ENCODE measurements around the gene ZNF787. TPM values are rescaled to one million over a fixed set of nuclear protein-coding genes. Genes with fewer than 3 reads are reported as not detected.

ZNF787 gene
- total and polyA plus RNA-seq, 2 of the 8 experiments (the other 6 are each of a cell fraction or from before 2014, with no cell fraction given) = 19.7 to 56.0 TPM

- Histone ChIP-seq H3K4me3 (ENCODE audit: extremely low read depth in 1 of 4, insufficient read depth in 2 of 4, low read depth in 3 of 4, low read length in 4 of 4) (no peak overlapping the region), H2BK15ac (ENCODE audit: low read length) (no peak overlapping the region), H4K5ac (ENCODE audit: insufficient read length, low read depth, low read length) (no peak overlapping the region), H3K4ac (replicated peaks; ENCODE audit: insufficient read length, low read depth, low read length) (no peak overlapping the region), H3K9ac (replicated peaks in 1 of 4; ENCODE audit: extremely low read depth in 1 of 4, low read depth in 3 of 4, low read length in 3 of 4) (no peak overlapping the region), H3K36me3 (ENCODE audit: control insufficient read depth in 2 of 4, insufficient read depth in 4 of 4, low read length in 3 of 4) (no peaks in the 10 kb centered on the region), H4K20me1 (replicated peaks in 1 of 2; ENCODE audit: control insufficient read depth in 1 of 2, insufficient read depth in 2 of 2, low read length in 2 of 2) (no peaks in the 10 kb centered on the region), H3K27ac (ENCODE audit: low read depth, low read length) (no peak overlapping the region), H3K23me2 (ENCODE audit: low read depth, low read length) (no peaks in the 10 kb centered on the region; the same call in 1 of the 2 replicates), H3K79me2 (ENCODE audit: control insufficient read depth in 1 of 2, insufficient read depth in 2 of 2, low read length in 2 of 2) (no peaks in the 10 kb centered on the region), H2AK5ac (ENCODE audit: low read depth, low read length) (no peak overlapping the region), H4K91ac (replicated peaks; ENCODE audit: insufficient read length, low read length) (no peak overlapping the region), H3K14ac (ENCODE audit: insufficient read length) (no peak overlapping the region), H2AFZ (ENCODE audit: low read length) (peak overlapping the region; percentile 36; the same call in 1 of the 2 replicates), H2BK20ac (ENCODE audit: low read length) (no peak overlapping the region), H2BK12ac (ENCODE audit: low read depth, low read length) (no peak overlapping the region), H2BK120ac (replicated peaks; ENCODE audit: low read depth, low read length) (no peak overlapping the region), H2BK5ac (ENCODE audit: low read depth, low read length) (no peak overlapping the region), H4K8ac (ENCODE audit: extremely low read depth, insufficient read depth, low read length) (peak overlapping the region; percentile 1; the same call in 1 of the 2 replicates), H3K4me2 (ENCODE audit: insufficient read depth in 1 of 2, low read depth in 2 of 2, low read length in 2 of 2) (no peak overlapping the region), H3K18ac (ENCODE audit: extremely low read depth, low read length) (no peak overlapping the region), H3K56ac (replicated peaks; ENCODE audit: insufficient read length, low read depth, low read length) (no peak overlapping the region), H3K27me3 (replicated peaks in 1 of 4; ENCODE audit: control insufficient read depth in 3 of 4, extremely low read depth in 1 of 4, insufficient read depth in 3 of 4, low read length in 3 of 4) (no peaks in the 10 kb centered on the region), H3K23ac (ENCODE audit: insufficient read length) (no peak overlapping the region), H3K4me1 (replicated peaks in 1 of 4; ENCODE audit: control insufficient read depth in 3 of 4, insufficient read depth in 4 of 4, low read length in 3 of 4) (peaks cover 3 to 12% (median 6%) of the 10 kb centered on the region in 4 experiments), H3K9me3 (ENCODE audit: insufficient read depth in 2 of 2, low read depth in 1 of 2, low read length in 1 of 2) (no peaks in the 10 kb centered on the region), H3K79me1 (ENCODE audit: low read depth, low read length) (no peaks in the 10 kb centered on the region)
- POLR2A ChIA-PET (ENCODE audit: partially characterized antibody) = interaction anchor here (0.6 to 1.2 kb wide), 3 partner anchors 11 to 182 kb away, joined by 3 to 5 read pairs (median 3); partner anchors contain the start of gene ZNF787
- CTCF ChIA-PET (ENCODE audit: partially characterized antibody) = interaction anchor here (0.7 to 1.6 kb wide), 4 partner anchors 22 to 89 kb away, joined by 3 to 8 read pairs (median 3); no protein-coding TSS in a partner anchor
- TF ChIP-seq SRF (IDR thresholded peaks at IDR 0.05; ENCODE audit: low read depth, low read length) (no peak), JUND (IDR thresholded peaks at IDR 0.05; ENCODE audit: low read length) (no peak), CREB1 (IDR thresholded peaks at IDR 0.05) (no peak), TCF12 (IDR thresholded peaks at IDR 0.05; ENCODE audit: low read depth, low read length) (no peak)
- DNase-seq (ENCODE audit: low read depth in 1 of 2, low spot score in 2 of 2) (no peak), FAIRE-seq (no peak)
- WGBS, 2 experiments (ENCODE audit: extremely low coverage in 1 of 2, insufficient coverage in 1 of 2, insufficient read length in 1 of 2, insufficient replicate concordance in 2 of 2, low coverage in 1 of 2, low lambda C conversion rate in 2 of 2, missing lambda C conversion rate in 1 of 2) = 84% methylated on average over 14 of the region's 14 CpGs; no CpG with 5 or more reads in 1 of the 2 experiments
Measured at GRCh38 chr19:56132316-56132822, 11.3 kb upstream of the ZNF787 start.

Measured in H1 (cell line).